MM.1S (cell line): Measurements from ENCODE around the gene NRAP.

Experiments
- DNase-seq: peaks from one replicate; pipeline ENCODE4 v3.0.0-alpha.2; 2015
- H2AFZ ChIP-seq: fragments of 300-600 bp; sonication (generic); 2 replicates; pipeline ENCODE4 v1.6.0; 2016; ENCODE audit warnings: antibody characterized with exemption, low read length
- H3F3A ChIP-seq: fragments of 300-600 bp; sonication (generic); 2 replicates; pipeline ENCODE4 v1.6.1; 2016; ENCODE audit warnings: mild to moderate bottlenecking, antibody characterized with exemption, low read length, moderate library complexity, mixed read lengths; ENCODE audit not compliant: insufficient read depth
- H3K27ac ChIP-seq: fragments of 300-600 bp; sonication (generic); 2 replicates; pipeline ENCODE4 v1.5.1; 2016; ENCODE audit warnings: mild to moderate bottlenecking, low read length
- H3K27me3 ChIP-seq: fragments of 300-600 bp; sonication (generic); replicated peaks from 2 replicates; pipeline ENCODE4 v1.6.0; 2016; ENCODE audit warnings: low read length; ENCODE audit not compliant: insufficient read depth
- H3K36me3 ChIP-seq: fragments of 300-600 bp; sonication (generic); replicated peaks from 2 replicates; pipeline ENCODE4 v1.6.1; 2016; ENCODE audit warnings: mild to moderate bottlenecking, low read length, mixed read lengths; ENCODE audit not compliant: insufficient read depth
- H3K4me1 ChIP-seq: fragments of 300-600 bp; sonication (generic); 2 replicates; pipeline ENCODE4 v1.6.1; 2016; ENCODE audit warnings: low read length, mixed read lengths
- H3K4me2 ChIP-seq: fragments of 300-600 bp; sonication (generic); 2 replicates; pipeline ENCODE4 v1.6.0; 2016; ENCODE audit warnings: low read depth, low read length
- H3K4me3 ChIP-seq: fragments of 300-600 bp; sonication (generic); 2 replicates; pipeline ENCODE4 v1.5.1; 2016; ENCODE audit warnings: low read length, mixed read lengths
- H3K79me2 ChIP-seq: fragments of 300-600 bp; sonication (generic); 2 replicates; pipeline ENCODE4 v1.6.1; 2016; ENCODE audit warnings: mixed run types, low read length, mixed read lengths
- H3K9ac ChIP-seq: fragments of 300-600 bp; sonication (generic); 2 replicates; pipeline ENCODE4 v1.6.1; 2016; ENCODE audit warnings: low read length, mixed read lengths
- H3K9me2 ChIP-seq: fragments of 300-600 bp; sonication (generic); replicated peaks from 2 replicates; pipeline ENCODE4 v1.6.1; 2016; ENCODE audit warnings: mild to moderate bottlenecking, low read length, mixed read lengths; ENCODE audit not compliant: insufficient read depth
- H3K9me3 ChIP-seq: fragments of 300-600 bp; sonication (generic); replicated peaks from 2 replicates; pipeline ENCODE4 v1.6.1; 2016; ENCODE audit warnings: mild to moderate bottlenecking, low read length, mixed read lengths; ENCODE audit not compliant: insufficient read depth
- H4K20me1 ChIP-seq: fragments of 300-600 bp; sonication (generic); 2 replicates; pipeline ENCODE4 v1.6.1; 2016; ENCODE audit warnings: mild to moderate bottlenecking, low read length, moderate library complexity, mixed read lengths; ENCODE audit not compliant: insufficient read depth
- EZH2 ChIP-seq: fragments of 300-600 bp; sonication (generic); optimal IDR thresholded peaks from 2 replicates; pipeline ENCODE3; 2017; ENCODE audit warnings: low read depth, mild to moderate bottlenecking, antibody characterized with exemption, low read length, mixed read lengths
- EZH2phosphoT487 ChIP-seq: fragments of 300-600 bp; sonication (generic); IDR thresholded peaks from 2 replicates; pipeline ENCODE4 v1.6.1; 2018; ENCODE audit warnings: antibody characterized with exemption, low read length
- TF ChIP-seq, protein P1 (sequence below): fragments of 300-600 bp; sonication (generic); IDR thresholded peaks from 2 replicates; pipeline ENCODE4 v1.5.1; 2016; ENCODE audit warnings: antibody characterized with exemption, low read length, mixed read lengths

Gene NRAP

DNA sequence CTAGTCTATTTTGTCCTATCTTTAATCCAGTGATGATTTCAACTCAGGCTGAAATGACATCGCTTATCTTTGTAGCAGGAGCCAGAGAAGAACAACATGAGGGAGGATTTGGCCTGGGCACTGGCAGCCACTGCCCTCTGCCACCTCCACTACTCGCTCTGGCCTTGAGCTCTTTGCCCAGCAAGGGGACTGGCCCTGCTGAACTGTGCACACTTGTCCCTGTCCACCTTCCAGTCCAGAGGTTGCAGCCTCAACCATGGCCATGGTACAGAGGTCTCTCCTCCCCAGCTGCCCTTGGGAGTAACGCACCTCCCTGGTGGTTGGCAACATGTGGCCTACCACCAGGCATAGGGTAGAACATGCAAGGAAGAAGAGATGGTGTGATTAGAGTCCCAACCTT lies 102.6 kb downstream of the NRAP start:
- Histone ChIP-seq H3K4me2 (no peak overlapping the region), H3K79me2 (no peaks in the 10 kb centered on the region), H3K4me3 (no peak overlapping the region)

DNA sequence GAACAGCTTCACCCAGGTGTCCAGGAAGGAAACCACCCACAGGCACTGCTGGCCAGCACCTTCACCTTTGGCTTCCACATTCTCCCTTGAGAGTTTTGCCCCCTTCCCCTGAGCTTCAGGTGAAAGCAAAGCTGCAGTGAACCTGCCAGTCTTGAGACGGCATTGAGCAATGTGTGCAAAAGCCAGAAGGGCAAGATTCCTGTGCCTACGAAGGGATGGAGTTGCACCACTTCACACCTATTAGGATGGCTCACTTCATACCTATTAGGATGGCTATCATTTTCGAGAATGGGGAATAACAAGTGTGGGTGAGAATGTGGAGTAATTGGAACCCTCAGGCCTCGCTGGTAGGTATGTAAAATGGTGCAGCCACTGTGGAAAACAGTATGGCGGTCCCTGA lies 103.8 kb downstream of the NRAP start:
- Histone ChIP-seq H3K4me2 (no peak overlapping the region), H3K27me3 (no peaks in the 10 kb centered on the region), H3K4me1 (no peaks in the 10 kb centered on the region), H3K27ac (no peak overlapping the region), H3K9me3 (no peaks in the 10 kb centered on the region), H3K79me2 (no peaks in the 10 kb centered on the region), H3K36me3 (no peaks in the 10 kb centered on the region), H3F3A (no peaks in the 10 kb centered on the region), H3K4me3 (no peak overlapping the region), H4K20me1 (no peaks in the 10 kb centered on the region), H3K9me2 (no peaks in the 10 kb centered on the region), H2AFZ (no peak overlapping the region), H3K9ac (no peak overlapping the region)
- no peak for DNase-seq
- TF ChIP-seq, protein P1, sequence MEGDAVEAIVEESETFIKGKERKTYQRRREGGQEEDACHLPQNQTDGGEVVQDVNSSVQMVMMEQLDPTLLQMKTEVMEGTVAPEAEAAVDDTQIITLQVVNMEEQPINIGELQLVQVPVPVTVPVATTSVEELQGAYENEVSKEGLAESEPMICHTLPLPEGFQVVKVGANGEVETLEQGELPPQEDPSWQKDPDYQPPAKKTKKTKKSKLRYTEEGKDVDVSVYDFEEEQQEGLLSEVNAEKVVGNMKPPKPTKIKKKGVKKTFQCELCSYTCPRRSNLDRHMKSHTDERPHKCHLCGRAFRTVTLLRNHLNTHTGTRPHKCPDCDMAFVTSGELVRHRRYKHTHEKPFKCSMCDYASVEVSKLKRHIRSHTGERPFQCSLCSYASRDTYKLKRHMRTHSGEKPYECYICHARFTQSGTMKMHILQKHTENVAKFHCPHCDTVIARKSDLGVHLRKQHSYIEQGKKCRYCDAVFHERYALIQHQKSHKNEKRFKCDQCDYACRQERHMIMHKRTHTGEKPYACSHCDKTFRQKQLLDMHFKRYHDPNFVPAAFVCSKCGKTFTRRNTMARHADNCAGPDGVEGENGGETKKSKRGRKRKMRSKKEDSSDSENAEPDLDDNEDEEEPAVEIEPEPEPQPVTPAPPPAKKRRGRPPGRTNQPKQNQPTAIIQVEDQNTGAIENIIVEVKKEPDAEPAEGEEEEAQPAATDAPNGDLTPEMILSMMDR: no peak
- no peak for TF ChIP-seq EZH2phosphoT487
- TF ChIP-seq EZH2: no peak

More for the DNA sequence above, 102.6 kb downstream of the NRAP start:
- H3F3A ChIP-seq: no peaks in the 10 kb centered on the region
- H3K9me3 ChIP-seq: no peaks in the 10 kb centered on the region
- H3K27ac ChIP-seq: no peak overlapping the region
- no peak overlapping the region for H3K9ac ChIP-seq
- no peaks in the 10 kb centered on the region for H3K9me2 ChIP-seq
- H2AFZ ChIP-seq: no peak overlapping the region
- no peaks in the 10 kb centered on the region for H4K20me1 ChIP-seq
- H3K4me1 ChIP-seq: no peaks in the 10 kb centered on the region
- no peak for TF ChIP-seq EZH2phosphoT487
- TF ChIP-seq, protein P1: no peak
- no peak for TF ChIP-seq EZH2
- no peaks in the 10 kb centered on the region for H3K36me3 ChIP-seq
- DNase-seq: no peak
- H3K27me3 ChIP-seq: no peaks in the 10 kb centered on the region

DNA sequence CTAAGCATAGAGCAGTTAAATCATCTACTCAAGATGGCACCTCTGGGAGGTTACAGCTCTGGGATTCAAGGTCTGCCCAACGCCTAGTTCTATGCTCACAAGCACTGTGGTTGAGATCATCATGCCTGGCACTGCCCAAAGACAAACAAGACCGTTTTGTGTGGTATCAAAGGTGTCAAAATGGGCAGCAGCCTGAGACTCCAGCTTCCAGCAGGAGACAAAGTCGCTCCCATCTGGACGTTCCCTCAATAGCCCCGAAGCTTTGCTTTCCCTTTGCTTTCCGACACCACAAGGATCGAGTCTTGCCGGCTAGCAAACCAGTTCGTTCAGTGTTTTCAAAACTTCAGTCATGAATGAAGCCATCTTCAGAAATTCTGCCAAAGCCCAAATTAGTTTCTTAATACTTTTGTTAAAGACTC lies 105.9 kb downstream of the NRAP start:
- no peak overlapping the region for H3K4me3 ChIP-seq
- TF ChIP-seq EZH2 (no peak), EZH2phosphoT487 (no peak)
- TF ChIP-seq, protein P1: no peak
- H3K79me2 ChIP-seq: no peaks in the 10 kb centered on the region
- no peaks in the 10 kb centered on the region for H3K27me3 ChIP-seq
- no peaks in the 10 kb centered on the region for H3K9me3 ChIP-seq
- H2AFZ ChIP-seq: no peak overlapping the region
- no peaks in the 10 kb centered on the region for H4K20me1 ChIP-seq
- no peak for DNase-seq
- no peaks in the 10 kb centered on the region for H3K36me3 ChIP-seq
- H3K4me1 ChIP-seq: no peaks in the 10 kb centered on the region
- no peaks in the 10 kb centered on the region for H3K9me2 ChIP-seq
- H3K27ac ChIP-seq: no peak overlapping the region
- no peaks in the 10 kb centered on the region for H3F3A ChIP-seq
- H3K4me2 ChIP-seq: no peak overlapping the region
- no peak overlapping the region for H3K9ac ChIP-seq
